Measurements from ENCODE around the gene DOCK2. TPM values are rescaled to one million over a fixed set of nuclear protein-coding genes. Genes with fewer than 3 reads are reported as not detected.

Gene DOCK2
- polyA plus RNA-seq, 1 donor (not counting 4 experiments of a cell fraction or from before 2014, with no cell fraction given), result 0.21 TPM

DNA sequence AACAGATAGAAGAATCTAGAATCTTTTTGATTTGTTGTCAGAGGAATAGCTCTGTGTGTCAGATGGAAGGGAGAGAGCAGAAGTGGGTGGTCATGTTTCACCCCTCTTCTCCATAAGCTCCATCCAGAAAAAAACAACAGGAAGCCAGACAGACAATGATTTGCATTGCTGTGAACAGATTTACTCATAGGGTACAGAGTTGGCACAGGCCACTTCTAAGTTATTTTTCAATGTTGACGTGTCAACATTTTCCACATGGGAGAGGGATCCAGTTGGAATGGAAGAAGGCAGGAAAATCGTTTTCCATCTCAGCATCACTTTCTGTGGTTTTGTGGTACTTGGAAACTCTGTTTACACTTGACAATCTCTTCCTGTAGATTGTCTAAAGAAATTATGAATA is 256.5 kb downstream of the DOCK2 start:
- H2AFZ ChIP-seq (ENCODE audit: control insufficient read depth, low read length), result no peak overlapping the region
- H4K20me1 ChIP-seq (ENCODE audit: control insufficient read depth, extremely low read depth, insufficient read depth, low read length), result no peaks in the 10 kb centered on the region
- dilution Hi-C loops (cut with MboI; ENCODE audit: extremely low pct_ligation_motif_present, low sequenced_read_pairs), result no loop called here
- H3K4me3 ChIP-seq (ENCODE audit: control insufficient read depth in 2 of 3, extremely low read depth in 1 of 3, insufficient read depth in 2 of 3, low read depth in 1 of 3, low read length in 3 of 3), result no peak overlapping the region
- no peak overlapping the region for H3K27ac ChIP-seq (ENCODE audit: control insufficient read depth, insufficient read depth, low read length)
- no peaks in the 10 kb centered on the region for H3K79me2 ChIP-seq (ENCODE audit: control insufficient read depth, insufficient read depth, low read length)
- no peaks in the 10 kb centered on the region for H3K27me3 ChIP-seq (ENCODE audit: control insufficient read depth, extremely low read depth, insufficient read depth, low read length)
- H3K9me1 ChIP-seq (ENCODE audit: control insufficient read depth, extremely low read depth, insufficient read depth, low read length), result no peaks in the 10 kb centered on the region
- no peak overlapping the region for H3K4me2 ChIP-seq (ENCODE audit: control insufficient read depth, extremely low read depth, insufficient read depth, low read depth, low read length)
- FAIRE-seq (no peak), DNase-seq (ENCODE audit: low read depth, low spot score) (no peak)
- no peak for TF ChIP-seq EZH2 (IDR thresholded peaks at IDR 0.05; ENCODE audit: low read length)
- TF ChIP-seq, protein P1, sequence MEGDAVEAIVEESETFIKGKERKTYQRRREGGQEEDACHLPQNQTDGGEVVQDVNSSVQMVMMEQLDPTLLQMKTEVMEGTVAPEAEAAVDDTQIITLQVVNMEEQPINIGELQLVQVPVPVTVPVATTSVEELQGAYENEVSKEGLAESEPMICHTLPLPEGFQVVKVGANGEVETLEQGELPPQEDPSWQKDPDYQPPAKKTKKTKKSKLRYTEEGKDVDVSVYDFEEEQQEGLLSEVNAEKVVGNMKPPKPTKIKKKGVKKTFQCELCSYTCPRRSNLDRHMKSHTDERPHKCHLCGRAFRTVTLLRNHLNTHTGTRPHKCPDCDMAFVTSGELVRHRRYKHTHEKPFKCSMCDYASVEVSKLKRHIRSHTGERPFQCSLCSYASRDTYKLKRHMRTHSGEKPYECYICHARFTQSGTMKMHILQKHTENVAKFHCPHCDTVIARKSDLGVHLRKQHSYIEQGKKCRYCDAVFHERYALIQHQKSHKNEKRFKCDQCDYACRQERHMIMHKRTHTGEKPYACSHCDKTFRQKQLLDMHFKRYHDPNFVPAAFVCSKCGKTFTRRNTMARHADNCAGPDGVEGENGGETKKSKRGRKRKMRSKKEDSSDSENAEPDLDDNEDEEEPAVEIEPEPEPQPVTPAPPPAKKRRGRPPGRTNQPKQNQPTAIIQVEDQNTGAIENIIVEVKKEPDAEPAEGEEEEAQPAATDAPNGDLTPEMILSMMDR (optimal IDR thresholded peaks at IDR 0.05 in 1 of 3, IDR thresholded peaks at IDR 0.05 in 1 of 3, conservative IDR thresholded peaks at IDR 0.05 in 1 of 3; ENCODE audit: extremely low read depth in 1 of 3, insufficient read depth in 2 of 3, low read length in 3 of 3), result no peak
- no peaks in the 10 kb centered on the region for H3K36me3 ChIP-seq (ENCODE audit: control insufficient read depth in 2 of 2, extremely low read depth in 1 of 2, insufficient read depth in 2 of 2, low read length in 2 of 2)
- H3K9me3 ChIP-seq (ENCODE audit: control insufficient read depth, low read depth, low read length), result no peaks in the 10 kb centered on the region
- no peak overlapping the region for H3K9ac ChIP-seq (ENCODE audit: control insufficient read depth, extremely low read depth, insufficient read depth, low read length)
- H3K4me1 ChIP-seq (ENCODE audit: control insufficient read depth, extremely low read depth, insufficient read depth, low read length), result no peaks in the 10 kb centered on the region

- H3K4me2 ChIP-seq (ENCODE audit: control insufficient read depth, extremely low read depth, insufficient read depth, low read depth, low read length), result no peak overlapping the region
- H3K36me3 ChIP-seq (ENCODE audit: control insufficient read depth in 2 of 2, extremely low read depth in 1 of 2, insufficient read depth in 2 of 2, low read length in 2 of 2), result no peaks in the 10 kb centered on the region
- no peaks in the 10 kb centered on the region for H3K9me3 ChIP-seq (ENCODE audit: control insufficient read depth, low read depth, low read length)
- no peaks in the 10 kb centered on the region for H3K9me1 ChIP-seq (ENCODE audit: control insufficient read depth, extremely low read depth, insufficient read depth, low read length)
- H3K4me1 ChIP-seq (ENCODE audit: control insufficient read depth, extremely low read depth, insufficient read depth, low read length), result no peaks in the 10 kb centered on the region
- DNase-seq (ENCODE audit: low read depth, low spot score) (no peak), FAIRE-seq (no peak)
- H4K20me1 ChIP-seq (ENCODE audit: control insufficient read depth, extremely low read depth, insufficient read depth, low read length), result no peaks in the 10 kb centered on the region
- no peak overlapping the region for H3K27ac ChIP-seq (ENCODE audit: control insufficient read depth, insufficient read depth, low read length)
- H3K4me3 ChIP-seq (ENCODE audit: control insufficient read depth in 2 of 3, extremely low read depth in 1 of 3, insufficient read depth in 2 of 3, low read depth in 1 of 3, low read length in 3 of 3), result no peak overlapping the region
- no peak overlapping the region for H3K9ac ChIP-seq (ENCODE audit: control insufficient read depth, extremely low read depth, insufficient read depth, low read length)
- dilution Hi-C loops (cut with MboI; ENCODE audit: extremely low pct_ligation_motif_present, low sequenced_read_pairs), result no loop called here
- TF ChIP-seq EZH2 (IDR thresholded peaks at IDR 0.05; ENCODE audit: low read length), result no peak
- TF ChIP-seq, protein P1 (optimal IDR thresholded peaks at IDR 0.05 in 1 of 3, IDR thresholded peaks at IDR 0.05 in 1 of 3, conservative IDR thresholded peaks at IDR 0.05 in 1 of 3; ENCODE audit: extremely low read depth in 1 of 3, insufficient read depth in 2 of 3, low read length in 3 of 3), result no peak
- no peaks in the 10 kb centered on the region for H3K79me2 ChIP-seq (ENCODE audit: control insufficient read depth, insufficient read depth, low read length)
- no peak overlapping the region for H2AFZ ChIP-seq (ENCODE audit: control insufficient read depth, low read length)
- H3K27me3 ChIP-seq (ENCODE audit: control insufficient read depth, extremely low read depth, insufficient read depth, low read length), result no peaks in the 10 kb centered on the region
Measured at GRCh38 chr5:169895926-169896325, 258.9 kb downstream of the DOCK2 start.

Measured in keratinocyte (primary cell).